Glomerular endothelial cell (primary cell): ENCODE data around the gene CFAP46. TPM values are rescaled to one million over a fixed set of nuclear protein-coding genes. Genes with fewer than 3 reads are reported as not detected.
"Not testable (repeated sequence)": the region's sequence is repeated elsewhere in the genome, so short reads cannot be mapped to it uniquely, and the experiment has no call there.

ENCODE experiments used
- DNase-seq: peaks from one replicate; pipeline ENCODE4 v3.0.0-alpha.2; 2011; ENCODE audit warnings: low read depth, low spot score; ENCODE audit errors: extremely low read depth
- total RNA-seq: library from RNA; depleted of rRNA; stranded (reverse); fragments of >200 nt; gene quantifications from 2 replicates; pipeline ENCODE4 v1.2.3, GENCODE V29; 2015

CFAP46 gene
- total RNA-seq, 1 donor from 2014 or later = 1.9 TPM

DNA sequence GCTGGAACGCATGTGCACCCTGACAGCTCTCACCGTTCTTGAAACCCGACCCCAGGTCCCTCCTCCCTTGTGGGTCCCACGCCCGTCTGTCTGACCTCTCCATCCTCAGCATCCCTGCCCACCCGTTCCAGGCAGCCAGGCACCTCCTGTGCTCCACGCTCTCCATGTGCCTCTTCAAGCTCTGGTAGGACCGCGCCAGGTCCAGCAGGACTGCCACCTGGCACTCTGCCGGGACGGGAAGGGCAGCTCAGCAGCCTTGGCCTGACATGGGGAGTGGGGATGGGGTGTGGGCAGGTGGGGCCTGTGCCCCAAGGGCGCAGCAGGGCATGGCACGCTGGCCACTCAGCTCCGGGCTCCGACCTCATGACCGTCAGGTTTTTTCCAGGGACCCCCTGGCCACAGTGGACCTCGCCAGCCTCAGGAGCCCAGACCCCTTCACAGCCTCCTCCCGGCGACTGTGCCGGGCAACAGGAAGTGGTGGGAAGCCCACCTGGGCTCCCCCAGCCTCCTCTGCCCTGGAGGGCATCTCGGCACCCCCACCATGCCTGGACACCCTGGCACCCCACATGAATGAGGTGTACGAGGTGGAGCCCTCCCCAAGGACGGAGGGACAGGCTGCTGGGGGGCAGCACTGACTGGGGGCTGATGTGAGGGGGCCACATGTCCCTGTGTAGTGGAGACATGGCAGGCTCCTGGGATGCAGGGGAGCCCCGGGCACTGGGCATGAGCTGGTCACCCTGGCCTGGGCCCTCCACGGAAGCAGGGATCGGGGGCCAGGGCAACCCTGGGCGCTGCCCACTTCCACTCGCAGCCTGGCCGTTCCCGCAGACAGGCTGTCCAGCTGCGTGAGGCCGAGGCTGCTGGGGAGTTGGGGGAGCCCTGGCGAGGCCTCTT, 131.3 kb downstream of the CFAP46 start:
- no peak for DNase-seq

DNA sequence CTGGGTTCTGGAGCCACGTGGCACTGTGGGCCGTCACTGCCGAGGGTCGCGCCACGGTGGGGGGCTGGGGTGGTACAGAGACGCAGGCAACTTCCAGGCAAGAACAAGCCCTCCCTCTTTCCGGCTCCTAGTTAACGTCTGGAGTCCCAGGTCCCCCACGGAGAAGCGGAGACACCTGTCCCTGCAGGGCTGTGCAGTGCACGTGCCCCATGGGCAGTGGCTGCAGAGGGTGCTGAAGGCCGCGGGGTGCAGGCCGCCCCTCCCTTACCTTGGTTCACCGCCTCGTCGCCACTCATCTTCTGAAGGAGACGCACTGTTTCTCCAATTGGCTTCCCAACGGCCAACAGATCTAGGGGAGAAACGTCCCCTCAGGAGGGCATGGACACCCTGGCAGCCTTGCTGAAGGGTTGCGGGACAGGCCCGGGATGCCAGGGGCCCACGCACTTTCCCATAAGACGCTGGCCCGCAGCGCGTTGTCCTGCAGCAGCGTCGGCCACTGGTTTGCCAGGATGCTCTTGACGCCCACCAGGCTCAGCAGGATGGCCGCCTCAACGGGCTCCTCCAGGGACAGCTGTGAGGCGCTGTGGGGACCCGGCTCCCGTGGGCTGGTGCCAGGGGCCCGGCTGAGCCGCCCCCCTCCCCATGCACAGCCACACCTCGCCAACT, 132.1 kb downstream of the CFAP46 start:
- no peak for DNase-seq

DNA sequence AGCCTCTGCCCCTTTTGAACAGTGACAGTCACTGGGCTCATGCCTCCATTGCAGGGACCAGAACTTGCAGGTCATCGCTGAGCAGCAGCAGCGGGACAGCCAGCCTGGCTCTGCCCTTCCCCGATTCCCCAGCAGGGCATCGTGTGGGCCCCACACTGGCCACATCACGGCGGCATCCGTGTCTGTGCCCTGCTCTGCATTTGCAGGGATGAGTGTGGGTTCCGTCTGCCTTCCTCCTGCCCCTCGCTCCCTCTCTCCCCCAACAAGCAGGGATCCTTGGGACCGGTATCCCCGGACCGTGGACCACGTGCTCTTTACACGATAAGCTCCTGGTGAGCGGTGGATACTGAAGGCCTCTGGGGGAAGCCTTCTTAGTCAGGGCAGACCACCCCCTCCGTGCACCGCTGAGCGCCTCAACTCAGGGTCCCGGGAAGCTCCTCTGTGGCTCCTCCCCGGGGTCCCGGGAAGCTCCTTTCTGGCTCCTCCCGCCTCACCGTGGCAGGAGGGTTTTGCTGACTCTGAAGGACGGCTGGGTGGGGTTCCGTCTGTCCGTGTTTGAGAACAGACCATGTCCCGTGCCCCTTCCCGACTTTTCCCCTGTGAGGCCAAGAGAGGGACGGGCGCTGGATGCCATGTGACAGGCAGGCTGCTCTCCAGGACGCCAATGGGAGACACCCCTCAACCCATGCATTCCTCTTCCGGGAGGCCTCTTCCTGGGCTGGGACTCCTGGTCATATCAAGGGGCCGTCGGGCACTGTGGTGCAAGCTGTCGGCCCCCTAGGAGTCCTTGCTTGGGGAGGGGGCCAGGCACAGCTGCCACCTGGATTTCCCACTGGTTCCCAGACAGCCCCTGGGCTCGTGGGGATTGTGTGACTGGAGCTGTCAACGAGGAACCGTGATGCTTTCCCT, 132.9 kb downstream of the CFAP46 start:
- DNase-seq = no peak

DNA sequence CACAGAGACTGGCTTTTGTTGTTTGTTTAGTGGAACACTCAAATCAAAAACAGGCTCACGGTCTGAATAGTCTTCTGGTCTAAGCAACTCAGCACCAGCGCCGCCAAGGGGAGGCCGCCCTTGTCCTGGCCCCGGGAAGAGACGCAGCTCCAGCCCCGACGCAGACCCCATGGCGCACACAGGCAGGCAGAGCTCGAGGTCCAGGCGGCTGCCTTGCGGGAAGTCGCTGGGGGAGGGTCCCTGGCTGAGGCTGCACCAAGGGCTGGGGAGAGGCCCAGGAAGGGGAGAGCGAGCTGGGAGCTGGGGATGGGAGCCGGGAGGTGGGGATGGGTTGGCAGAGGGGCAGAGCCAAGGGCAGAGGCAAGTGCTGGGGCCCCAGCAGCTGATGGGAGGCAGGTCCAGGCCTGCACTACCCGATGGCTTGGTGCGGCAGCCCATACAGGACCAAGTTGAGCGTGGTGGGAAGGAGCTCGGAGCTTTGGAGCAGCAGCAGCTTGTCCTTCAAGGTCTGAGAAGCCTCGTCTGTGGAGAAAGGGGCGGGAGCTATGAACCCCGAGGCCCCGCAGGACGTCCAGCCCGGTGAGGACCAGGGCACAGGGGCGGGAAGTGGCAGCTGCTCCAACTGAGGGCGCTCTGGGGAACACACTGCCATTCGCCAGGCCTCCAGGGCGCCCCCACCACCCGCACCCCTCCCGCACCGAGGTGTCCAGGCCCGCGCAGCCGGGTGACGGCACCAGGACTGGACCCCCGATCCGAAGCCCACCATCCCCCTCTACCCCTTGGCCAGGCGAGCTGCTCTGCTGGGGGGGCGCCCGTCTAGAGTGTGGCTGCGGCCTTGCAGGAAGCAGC, 133.8 kb downstream of the CFAP46 start:
- DNase-seq = no peak

DNA sequence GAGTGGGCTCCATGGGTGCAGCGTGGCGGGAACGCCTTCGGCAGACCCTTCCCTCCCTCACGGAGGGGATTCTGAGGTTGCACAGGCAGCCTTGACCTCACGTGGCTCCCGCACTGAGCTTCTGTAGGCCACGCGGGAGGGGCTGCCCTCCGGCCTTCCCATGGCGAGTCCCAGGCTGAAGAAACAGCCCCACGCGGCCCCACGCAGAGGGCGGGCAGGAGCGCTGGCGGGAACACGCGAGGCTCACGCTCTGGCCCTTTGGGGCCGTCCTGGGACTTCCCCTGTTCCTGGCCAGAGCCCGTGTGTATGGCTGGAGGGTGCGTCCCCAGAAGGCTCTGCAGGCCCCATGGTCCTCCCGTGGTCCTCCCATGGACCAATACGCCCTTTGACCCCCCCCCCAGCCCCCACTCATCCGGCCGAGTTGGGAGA, 134.7 kb downstream of the CFAP46 start:
- no peak for DNase-seq

DNA sequence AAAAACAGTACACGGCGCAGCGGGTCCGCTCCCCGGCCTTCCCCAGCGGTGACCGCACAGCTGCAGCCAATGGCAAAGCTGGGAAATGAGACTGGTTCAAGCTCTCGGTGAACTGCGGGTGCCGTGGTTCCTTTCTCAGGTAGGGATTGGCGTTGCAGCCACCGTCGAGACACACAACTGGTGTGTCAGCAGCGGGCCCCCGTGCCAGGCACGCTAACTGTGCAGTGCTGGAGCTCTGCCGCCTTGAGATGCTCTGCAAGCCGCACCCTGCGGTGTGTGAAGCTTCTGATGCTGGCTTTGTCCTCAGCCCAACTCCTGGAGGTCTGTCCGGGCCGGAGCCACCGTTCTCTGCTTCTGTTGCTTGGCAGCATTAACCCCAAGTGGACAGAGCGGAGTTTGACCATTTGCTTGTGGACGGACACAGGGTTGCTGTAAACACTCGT, 135.8 kb downstream of the CFAP46 start:
- DNase-seq = no peak

DNA sequence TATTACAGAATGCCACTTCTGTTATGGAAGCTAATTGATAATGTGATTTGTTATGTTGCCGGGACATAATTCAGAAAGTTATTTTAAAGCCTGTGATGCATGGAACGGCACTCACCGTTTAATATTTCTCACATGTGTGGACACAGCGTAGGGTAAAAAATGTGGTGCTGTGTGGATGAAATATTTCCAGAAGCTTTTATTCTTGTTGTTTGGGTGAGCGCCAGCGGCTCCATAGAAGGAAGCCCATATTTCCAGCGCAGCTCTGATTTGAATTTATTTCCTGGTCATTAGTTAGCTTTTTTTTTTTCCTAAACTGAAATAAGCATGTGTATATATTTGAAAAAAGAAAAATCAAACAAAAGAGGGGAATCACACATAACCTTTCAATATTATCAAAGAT, 136.3 kb downstream of the CFAP46 start:
- no peak for DNase-seq

DNA sequence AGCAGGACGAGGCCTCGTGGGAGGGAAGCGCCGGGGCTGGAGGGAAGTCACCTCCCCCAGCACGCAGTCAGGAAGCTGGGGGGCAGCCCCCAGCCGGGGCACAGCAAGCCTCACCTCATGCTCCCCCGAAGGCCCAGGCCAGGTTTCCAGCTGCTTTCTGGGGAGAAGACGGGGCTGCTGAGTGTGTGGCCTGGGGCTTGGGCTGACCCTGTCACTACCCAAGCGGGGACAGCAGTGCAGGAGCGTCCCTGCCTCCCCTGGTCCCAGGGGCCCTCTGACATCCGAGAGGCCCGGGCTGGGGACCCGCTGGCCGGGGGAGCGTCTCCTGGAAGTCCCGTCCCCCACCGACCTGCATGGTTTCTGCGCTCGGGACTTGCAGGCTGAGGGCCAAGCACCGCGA, 136.8 kb downstream of the CFAP46 start:
- no peak for DNase-seq

DNA sequence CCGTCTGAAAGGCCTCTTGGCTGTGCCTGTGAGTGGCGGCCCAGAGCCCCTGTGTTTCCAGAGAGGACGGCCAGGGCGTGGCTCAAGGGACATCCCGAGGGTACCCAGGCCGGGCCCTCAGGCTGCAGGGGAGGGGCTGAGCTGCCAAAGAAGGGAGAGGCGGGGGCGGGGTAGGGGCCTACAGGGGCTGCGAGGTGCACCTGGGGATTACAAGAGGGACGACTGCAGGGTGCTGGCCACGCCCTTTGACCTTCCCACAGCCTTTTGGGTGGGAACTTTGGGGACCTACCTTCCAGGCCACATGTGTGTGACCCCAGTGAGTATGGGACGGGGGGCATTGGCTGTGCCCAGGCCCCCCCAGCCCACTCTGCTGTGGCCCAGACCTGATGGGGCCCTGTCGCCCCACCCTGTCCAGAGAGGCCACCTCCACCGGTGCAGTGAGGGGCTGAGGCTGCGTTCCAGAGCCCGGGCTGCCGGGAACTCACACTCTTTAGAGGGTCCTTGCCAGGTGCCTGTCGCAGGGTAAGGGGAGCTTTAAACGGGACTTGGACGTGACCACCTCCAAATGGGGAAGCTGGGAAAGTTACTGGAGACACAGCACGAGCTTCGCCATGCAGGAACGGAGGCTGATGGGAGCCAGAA, 137.5 kb downstream of the CFAP46 start:
- DNase-seq = no peak

DNA sequence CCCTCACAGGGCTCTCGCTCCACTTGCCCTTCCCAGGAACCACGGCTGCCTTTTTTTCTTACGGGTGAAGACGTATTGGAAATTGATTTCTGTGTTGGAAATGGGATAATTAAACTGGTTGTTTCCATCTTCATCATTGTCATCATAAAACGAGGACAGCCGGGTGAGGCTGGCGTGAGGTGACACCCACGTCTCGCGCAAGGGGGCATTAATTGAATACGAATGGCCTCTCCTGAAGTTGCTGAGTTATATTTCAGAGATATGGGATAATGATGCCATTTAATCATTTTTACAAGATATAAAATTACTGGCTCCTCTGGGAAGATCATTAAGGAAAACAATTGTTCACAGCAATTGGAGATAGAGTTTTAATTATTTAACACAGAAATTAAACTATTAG, 138.1 kb downstream of the CFAP46 start:
- DNase-seq = no peak

DNA sequence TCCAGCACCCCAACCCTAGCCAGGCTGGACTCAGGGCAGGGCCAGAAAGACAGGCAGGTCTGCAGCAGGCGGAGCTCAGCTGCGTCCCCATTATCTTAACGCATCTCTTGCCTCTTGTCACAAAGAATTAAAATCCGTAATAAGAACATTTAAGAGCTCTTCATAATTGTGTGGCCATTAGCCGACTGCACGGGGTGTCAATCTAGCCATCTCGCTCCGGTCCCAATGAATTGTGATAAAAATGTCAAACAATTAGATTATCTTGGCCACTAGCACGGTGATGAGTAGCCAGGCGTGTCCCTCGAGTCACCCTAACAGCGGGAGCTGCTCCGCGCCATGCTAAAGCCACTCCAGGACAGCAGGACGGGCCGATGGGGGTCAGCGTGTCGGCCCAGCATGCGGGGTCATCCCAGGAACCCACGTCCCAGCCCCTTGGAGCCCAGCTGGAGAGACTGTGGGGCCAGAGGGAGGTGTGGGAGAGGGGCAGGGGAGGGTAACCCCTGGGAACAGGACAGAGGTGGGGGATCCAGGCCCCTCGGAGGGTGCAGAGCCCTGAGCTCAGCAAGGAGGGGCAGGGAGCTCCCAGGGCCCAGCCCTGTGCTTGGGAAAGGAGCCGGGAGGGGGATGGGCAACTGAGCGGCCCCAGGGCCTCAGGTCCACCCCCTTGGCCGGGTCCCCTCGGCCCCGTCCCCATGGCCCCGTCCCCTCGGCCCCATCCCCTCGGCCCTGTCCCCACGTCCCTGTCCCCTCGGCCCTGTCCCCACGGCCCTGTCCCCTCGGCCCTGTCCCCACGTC, 138.8 kb downstream of the CFAP46 start:
- no peak for DNase-seq

DNA sequence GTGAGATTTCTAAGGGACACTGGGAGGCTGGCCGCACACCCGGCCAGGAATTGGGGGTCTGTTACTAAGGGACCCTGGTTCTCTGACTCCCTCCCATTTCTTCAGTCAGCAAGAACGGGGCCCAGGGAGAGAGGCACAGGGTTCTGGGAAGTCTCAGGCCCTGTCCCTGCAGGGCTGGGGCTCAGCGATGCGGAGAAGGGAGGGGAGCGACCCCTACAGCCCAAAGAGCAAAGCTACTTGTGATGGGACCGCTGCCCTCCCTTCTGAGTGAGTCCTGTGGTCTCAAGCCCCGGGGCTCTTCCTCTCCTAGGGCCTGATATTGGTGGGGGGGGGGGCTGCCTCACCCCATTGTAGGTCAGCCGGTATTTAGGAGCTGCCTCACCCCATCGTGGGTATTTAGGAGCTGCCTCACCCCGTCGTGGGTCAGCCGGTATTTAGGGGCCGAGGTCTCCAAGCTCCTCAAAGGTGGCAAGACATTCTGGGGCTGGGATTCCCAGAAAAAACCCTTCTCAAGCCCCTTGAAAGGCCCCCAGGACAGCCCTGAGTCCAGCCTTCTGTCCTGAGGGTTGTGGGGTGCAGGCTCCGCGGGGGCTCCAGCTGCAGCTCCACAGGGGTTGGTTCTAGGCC, 139.6 kb downstream of the CFAP46 start:
- DNase-seq = no peak

DNA sequence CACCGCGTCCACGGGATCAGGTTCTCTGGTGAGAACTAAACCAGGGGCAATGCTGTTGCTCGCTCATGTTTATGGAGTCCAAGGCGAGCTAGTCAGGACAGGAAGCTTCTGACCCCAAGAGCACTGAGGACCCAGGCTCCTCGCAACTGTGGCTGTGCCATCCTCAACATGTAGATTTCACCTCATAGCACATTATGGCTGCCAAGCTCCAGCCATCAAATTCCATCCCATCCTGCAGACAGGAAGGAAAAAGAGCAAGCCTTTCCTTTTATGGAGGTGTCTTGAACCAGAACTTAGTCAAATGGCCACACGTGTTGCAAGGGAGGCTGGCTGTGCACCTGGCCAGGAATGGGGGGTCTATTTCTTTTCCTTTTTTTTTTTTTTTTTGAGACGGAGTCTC, 140.3 kb downstream of the CFAP46 start:
- no peak for DNase-seq

DNA sequence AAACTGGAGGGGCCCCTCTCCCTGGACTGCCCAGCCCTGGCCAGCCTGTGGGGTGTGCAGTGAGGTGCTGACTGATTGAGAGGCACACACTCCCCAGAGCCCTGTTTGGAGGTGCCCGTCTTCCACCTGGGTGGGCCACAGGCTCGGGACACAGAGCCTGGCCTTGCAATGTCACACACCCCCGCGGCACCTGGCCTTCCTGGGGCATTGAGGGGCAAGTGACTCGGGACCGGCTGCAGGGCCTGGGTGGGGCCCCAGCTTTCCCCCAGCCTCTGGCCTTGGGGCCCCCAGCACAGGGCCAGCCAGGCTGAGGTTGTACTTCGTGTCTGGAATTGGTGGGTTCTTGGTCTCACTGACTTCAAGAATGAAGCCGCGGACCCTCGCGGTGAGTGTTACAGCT, 142.5 kb downstream of the CFAP46 start:
- DNase-seq = no peak

DNA sequence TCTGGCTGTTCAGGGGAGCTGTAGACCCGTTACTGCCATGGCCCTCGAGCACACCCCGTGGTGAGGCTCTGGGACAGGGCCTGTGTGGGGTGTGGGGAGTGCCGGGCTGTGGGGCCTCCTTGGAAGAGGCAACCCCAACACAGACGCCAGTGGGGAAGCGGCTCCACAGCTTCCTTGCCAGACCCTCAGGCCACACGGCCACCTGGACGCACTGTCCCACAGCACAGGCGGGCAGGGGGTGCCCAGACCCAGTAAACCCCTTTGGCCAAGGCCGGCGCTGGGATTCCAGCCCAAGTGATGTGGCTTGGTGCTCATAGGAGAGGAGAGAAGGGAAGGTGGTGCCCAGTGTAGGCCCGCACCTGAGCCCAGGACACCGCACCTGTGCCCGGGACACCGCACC, 143.5 kb downstream of the CFAP46 start:
- no peak for DNase-seq

DNA sequence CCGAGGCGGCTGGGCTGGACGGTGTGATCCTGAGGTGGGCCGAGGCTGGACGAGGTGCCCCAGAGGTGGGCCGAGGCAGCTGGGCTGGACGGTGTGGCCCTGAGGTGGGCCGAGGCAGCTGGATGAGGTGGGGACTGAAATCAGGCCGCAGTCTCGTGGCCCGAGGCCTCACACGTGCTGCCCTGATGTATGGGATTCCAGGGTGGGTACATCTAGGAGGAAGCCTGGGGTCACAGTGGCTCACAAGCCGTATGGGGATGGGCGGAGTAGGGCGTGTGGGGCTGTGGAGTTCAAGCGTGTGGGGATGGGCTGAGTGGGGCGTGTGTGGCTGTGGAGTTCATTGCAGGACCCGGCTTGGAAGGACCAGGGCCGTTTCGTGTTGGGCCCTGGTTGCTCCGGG, 144.0 kb downstream of the CFAP46 start:
- no peak for DNase-seq

DNA sequence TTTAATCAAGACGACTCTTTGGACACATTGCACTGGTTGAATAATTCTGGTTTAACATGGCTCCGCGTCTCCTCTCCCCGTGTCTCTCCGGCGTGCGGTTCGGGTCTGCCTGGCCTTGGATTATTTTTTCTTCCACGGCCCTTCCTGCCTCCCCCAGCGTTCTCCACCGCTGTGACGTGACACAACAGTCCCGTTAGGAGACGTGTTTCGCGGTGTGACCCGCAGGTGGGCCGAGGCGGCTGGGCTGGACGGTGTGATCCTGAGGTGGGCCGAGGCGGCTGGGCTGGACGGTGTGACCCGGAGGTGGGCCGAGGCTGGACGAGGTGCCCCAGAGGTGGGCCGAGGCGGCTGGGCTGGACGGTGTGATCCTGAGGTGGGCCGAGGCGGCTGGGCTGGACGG, 144.4 kb downstream of the CFAP46 start:
- not testable (repeated sequence) for DNase-seq

DNA sequence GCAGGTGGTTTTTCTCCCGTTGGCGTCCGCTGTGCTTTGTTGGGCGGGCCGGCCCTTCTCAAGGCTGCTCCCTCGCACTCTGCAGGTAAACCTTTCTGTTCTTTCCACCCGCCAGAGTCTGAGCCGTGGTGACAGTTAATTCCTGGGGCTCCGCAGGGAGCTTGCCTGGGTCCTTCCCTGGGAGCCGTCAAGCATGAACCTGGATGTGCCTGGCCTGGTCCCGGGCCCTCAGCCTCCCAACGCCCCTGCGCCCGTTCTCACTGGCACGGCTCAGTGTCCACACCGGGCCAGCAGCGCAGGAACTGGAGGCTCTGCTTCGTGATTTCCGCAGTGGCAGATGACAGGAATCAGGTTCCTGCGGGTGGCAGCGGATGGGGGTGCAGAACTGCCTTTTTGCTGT, 145.5 kb downstream of the CFAP46 start:
- no peak for DNase-seq
